ENCODE data around the gene ALK.

ALK gene

DNA sequence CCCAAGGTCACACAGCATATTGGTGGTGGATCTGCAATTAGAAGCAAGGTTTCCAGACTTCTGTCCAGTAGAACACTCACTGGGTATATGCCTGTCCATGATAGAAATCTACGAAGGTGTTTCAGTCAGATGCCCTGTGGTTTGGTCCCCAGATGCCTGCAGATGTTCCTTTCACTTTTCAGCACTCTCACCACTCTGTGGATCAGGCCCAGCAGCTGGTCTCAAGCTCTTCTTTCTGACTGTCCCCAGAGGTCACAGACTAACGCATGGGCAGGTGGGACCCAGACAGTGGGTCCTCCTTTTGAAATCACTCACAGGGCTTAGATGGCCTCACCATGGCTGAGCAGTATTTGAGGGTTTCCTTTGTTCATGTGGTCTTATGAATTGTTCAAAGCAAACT lies 376.5 kb downstream of the ALK start:
- TF ChIP-seq, protein P1, sequence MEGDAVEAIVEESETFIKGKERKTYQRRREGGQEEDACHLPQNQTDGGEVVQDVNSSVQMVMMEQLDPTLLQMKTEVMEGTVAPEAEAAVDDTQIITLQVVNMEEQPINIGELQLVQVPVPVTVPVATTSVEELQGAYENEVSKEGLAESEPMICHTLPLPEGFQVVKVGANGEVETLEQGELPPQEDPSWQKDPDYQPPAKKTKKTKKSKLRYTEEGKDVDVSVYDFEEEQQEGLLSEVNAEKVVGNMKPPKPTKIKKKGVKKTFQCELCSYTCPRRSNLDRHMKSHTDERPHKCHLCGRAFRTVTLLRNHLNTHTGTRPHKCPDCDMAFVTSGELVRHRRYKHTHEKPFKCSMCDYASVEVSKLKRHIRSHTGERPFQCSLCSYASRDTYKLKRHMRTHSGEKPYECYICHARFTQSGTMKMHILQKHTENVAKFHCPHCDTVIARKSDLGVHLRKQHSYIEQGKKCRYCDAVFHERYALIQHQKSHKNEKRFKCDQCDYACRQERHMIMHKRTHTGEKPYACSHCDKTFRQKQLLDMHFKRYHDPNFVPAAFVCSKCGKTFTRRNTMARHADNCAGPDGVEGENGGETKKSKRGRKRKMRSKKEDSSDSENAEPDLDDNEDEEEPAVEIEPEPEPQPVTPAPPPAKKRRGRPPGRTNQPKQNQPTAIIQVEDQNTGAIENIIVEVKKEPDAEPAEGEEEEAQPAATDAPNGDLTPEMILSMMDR (IDR thresholded peaks at IDR 0.05; ENCODE audit: extremely low read depth, missing control alignments): no peak

DNA sequence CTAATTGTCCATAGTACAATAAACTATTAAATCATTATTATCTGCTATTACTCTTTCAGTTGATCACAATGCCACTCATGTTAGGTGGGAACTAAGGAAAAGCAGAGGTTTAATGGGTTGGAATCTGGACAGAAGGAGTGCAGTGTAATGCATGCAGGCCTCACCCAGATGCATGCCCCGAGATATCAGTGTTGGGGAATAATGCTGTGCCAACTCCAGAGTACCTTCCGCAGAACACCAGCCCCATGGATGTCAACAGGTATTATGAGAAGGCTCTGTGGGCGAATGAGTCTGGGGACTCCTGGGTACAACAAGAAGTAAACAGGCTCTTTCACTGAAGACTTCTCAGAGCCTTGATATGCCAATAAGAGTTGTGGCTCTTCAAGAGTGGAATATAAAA lies 377.4 kb downstream of the ALK start:
- TF ChIP-seq, protein P1 (IDR thresholded peaks at IDR 0.05; ENCODE audit: extremely low read depth, missing control alignments): no peak
- no peak for DNase-seq (ENCODE audit: low spot score)

More for the DNA sequence above, 376.5 kb downstream of the ALK start:
- no peak for DNase-seq (ENCODE audit: low spot score)

DNA sequence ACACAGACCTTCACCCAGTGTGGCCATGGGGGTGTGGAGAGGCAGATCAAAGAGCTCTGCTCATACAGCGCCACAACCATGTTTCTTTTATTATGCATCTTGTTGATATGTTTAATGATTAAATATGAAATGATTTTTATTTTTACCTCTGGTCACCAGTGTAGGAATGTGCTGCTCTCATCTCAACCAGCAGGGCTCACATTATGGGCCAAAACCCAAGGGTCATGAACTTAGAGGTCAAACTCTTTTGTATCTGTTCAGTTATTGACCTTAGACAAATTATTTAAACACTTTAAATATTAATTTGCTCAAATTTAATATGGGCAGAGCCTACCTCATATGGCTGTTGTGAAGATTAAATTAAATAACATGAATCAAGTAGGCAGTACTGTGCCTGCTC lies 386.2 kb downstream of the ALK start:
- DNase-seq (ENCODE audit: low spot score): no peak
- TF ChIP-seq, protein P1 (IDR thresholded peaks at IDR 0.05; ENCODE audit: extremely low read depth, missing control alignments): no peak

DNA sequence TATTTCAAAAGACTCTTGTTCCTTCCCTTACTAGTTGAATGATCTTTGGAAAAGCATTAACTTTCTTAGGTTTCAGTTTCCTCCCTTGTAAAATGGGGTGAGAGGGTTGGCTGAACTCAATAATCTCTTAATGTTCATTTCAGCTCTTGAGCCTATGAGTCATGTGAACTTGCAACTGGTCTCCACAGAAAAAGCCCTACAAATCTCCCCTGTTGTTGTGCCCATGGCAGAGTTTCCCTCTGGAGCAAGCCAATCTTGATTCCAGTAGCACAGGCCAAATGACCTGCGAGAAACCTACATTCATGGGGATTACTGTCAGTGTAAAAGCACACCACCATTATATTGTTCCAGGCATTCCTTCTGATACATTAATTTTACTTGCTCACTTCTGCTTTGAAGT lies 388.9 kb downstream of the ALK start:
- TF ChIP-seq, protein P1 (IDR thresholded peaks at IDR 0.05; ENCODE audit: extremely low read depth, missing control alignments): no peak
- no peak for DNase-seq (ENCODE audit: low spot score)

DNA sequence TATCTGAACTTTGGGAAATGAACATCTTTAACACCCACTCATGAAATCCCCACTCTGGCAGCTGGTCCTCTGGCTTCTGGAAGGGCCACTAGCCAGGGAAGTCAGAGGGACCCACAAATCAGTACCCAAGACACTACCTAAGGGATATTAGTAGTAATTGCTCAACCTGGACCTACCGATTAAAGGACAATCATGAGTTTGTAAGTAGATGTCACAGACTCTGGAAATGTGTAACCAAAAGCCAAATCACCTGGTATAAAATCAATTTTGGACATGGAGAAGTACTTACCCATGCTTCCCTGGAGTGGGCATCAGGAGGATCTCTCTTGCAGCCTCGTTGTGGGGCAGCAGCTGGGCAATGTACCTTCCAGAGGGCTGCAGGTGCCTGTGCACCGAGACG lies 389.8 kb downstream of the ALK start:
- TF ChIP-seq, protein P1 (IDR thresholded peaks at IDR 0.05; ENCODE audit: extremely low read depth, missing control alignments): no peak
- DNase-seq (ENCODE audit: low spot score): no peak

DNA sequence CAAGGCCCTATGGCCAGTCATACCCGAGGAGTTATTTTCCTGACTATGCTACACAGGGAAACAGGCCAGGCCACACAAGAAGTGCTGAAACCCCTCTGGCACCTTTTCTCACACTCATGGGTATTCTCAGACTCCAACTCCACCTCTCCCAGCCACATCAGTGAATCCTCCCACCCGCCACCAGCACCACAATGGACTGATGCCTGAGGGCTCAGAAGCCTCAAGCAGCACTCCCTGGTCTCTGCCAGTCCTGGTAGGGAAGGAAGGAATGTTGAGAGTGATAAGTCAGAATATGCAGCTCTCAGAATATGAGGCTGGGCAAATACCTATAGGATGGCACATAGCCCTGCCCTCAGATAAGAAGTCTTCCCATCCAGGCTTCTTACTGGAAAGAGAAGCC lies 391.1 kb downstream of the ALK start:
- DNase-seq (ENCODE audit: low spot score): no peak
- TF ChIP-seq, protein P1 (IDR thresholded peaks at IDR 0.05; ENCODE audit: extremely low read depth, missing control alignments): no peak

DNA sequence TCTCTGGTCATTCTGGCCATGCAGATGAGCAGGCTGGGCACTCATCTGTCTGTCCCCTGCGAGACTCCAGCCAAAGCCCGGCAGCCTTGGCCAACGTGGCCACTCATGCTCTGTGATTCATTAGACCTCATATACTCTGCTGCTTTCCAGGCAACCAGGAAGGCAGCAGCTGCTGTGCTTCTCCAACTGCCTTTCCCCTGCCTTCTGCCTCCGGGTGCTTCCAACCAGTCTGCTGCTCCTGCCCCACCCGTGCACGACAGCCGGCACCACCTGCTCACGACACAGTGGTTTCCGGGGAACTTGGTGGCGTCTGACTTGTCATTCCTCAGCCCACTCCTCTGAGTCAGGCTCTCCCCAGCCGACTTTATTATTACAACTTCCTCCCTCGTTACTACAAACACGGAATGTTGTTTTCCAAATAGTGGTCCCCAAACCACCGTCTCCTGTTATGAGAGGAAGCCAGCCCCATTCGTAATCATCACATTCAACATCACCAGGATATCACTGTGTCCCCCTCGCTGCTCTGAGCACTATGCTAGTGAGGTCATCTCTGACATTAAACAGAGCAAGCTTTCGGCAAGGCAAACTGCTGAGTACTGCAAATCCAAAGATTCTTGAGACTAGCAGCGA lies 392.4 kb downstream of the ALK start:
- DNase-seq (ENCODE audit: low spot score): no peak
- TF ChIP-seq, protein P1 (IDR thresholded peaks at IDR 0.05; ENCODE audit: extremely low read depth, missing control alignments): no peak

Data from GM20000 (cell line).